ENCODE data around the gene AVP.

Gene AVP

DNA sequence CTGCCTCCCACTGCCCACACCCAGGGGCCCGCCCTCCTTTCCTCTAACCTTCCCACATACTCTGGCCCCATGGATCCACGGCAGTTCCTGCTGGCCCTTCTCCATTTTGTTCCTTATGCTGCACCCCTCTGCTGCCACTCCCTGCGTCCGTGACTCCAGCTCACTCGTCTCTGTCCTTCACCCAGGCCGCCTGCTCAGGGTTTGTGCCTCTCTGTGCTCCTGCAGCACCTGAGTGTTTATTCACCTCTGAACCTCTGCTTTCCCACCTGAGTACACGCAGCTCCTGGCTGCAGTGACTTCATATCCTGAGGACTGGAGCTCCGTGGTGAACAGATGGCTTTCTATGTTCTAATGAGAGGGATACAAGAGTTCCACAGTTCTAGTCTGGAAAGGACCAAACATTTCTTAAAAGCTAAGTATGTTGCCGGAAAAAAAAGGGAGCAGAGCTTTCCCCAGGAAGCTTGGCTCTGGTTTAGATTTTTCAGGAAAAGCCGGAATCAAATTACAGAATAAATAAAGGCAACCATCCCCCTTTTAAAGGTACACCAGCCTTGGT, 42.6 kb downstream of the AVP start:
- no peak for TF ChIP-seq ZNF8 (CRISPR knock-in tag; IDR thresholded peaks at IDR 0.05)
- no peak for TF ChIP-seq CSDC2 (CRISPR knock-in tag; IDR thresholded peaks at IDR 0.05)
- no peak for TF ChIP-seq TCF4 (CRISPR knock-in tag; IDR thresholded peaks at IDR 0.05; ENCODE audit: borderline replicate concordance)
- TF ChIP-seq BACH2 (CRISPR knock-in tag; IDR thresholded peaks at IDR 0.05; ENCODE audit: borderline replicate concordance) = no peak
- TF ChIP-seq ISL1 (CRISPR knock-in tag; IDR thresholded peaks at IDR 0.05) = no peak
- no peak for TF ChIP-seq CREB5 (CRISPR knock-in tag; IDR thresholded peaks at IDR 0.05; ENCODE audit: low read depth)
- no peak for TF ChIP-seq ZNF565 (CRISPR knock-in tag; conservative IDR thresholded peaks at IDR 0.05; ENCODE audit: low read depth)
- no peak for TF ChIP-seq ARNTL (CRISPR knock-in tag; IDR thresholded peaks at IDR 0.05; ENCODE audit: borderline replicate concordance, low read depth)
- TF ChIP-seq ZC3H10 (CRISPR knock-in tag; IDR thresholded peaks at IDR 0.05) = no peak
- no peak for TF ChIP-seq SNAI2 (CRISPR knock-in tag; IDR thresholded peaks at IDR 0.05)
- TF ChIP-seq TSHZ2 (CRISPR knock-in tag; IDR thresholded peaks at IDR 0.05) = no peak
- no peak for TF ChIP-seq POU6F1 (CRISPR knock-in tag; IDR thresholded peaks at IDR 0.05; ENCODE audit: borderline replicate concordance, low read depth)
- no peak for TF ChIP-seq PPARA (CRISPR knock-in tag; IDR thresholded peaks at IDR 0.05; ENCODE audit: borderline replicate concordance)
- TF ChIP-seq CSRNP3 (CRISPR knock-in tag; IDR thresholded peaks at IDR 0.05) = no peak
- no peak for TF ChIP-seq TOX (CRISPR knock-in tag; IDR thresholded peaks at IDR 0.05; ENCODE audit: borderline replicate concordance)
- TF ChIP-seq OSR1 (CRISPR knock-in tag; IDR thresholded peaks at IDR 0.05) = no peak
- TF ChIP-seq ZFP30 (CRISPR knock-in tag; IDR thresholded peaks at IDR 0.05) = no peak
- no peak for TF ChIP-seq ZNF70 (CRISPR knock-in tag; IDR thresholded peaks at IDR 0.05)
- no peak for ATAC-seq

- TF ChIP-seq RARB (CRISPR knock-in tag; IDR thresholded peaks at IDR 0.05) = no peak
- TF ChIP-seq OSR1 (CRISPR knock-in tag; IDR thresholded peaks at IDR 0.05) = no peak
- TF ChIP-seq TSHZ2 (CRISPR knock-in tag; IDR thresholded peaks at IDR 0.05) = no peak
- TF ChIP-seq ZC3H10 (CRISPR knock-in tag; IDR thresholded peaks at IDR 0.05) = no peak
- TF ChIP-seq ZFP30 (CRISPR knock-in tag; IDR thresholded peaks at IDR 0.05) = no peak
- TF ChIP-seq ZNF565 (CRISPR knock-in tag; conservative IDR thresholded peaks at IDR 0.05; ENCODE audit: low read depth) = no peak
- ATAC-seq = no peak
Measured at GRCh38 chr20:3040086-3040485, 44.4 kb downstream of the AVP start.

DNA sequence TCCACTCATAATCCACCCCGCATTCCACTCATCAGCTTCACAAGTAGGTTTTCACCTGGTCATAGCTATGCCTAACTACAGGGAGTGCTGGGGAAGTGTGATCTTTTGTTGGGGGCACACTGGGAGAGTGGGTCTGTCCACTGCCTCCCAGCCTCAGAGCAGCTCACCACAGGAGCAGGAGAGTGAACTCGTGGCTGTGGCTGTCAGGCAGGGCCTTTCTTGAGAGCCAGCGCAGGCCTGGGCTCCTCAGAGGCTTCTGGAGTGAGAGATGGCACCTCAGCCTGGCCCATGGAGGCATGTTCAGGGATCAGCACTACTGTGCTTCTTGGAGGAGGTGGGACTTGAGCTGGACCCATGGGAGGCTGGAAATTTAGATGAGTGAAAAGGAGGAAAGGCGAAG, 45.1 kb downstream of the AVP start:
- TF ChIP-seq ISL1 (CRISPR knock-in tag; IDR thresholded peaks at IDR 0.05) = no peak
- TF ChIP-seq ZFP30 (CRISPR knock-in tag; IDR thresholded peaks at IDR 0.05) = no peak
- no peak for TF ChIP-seq TSHZ2 (CRISPR knock-in tag; IDR thresholded peaks at IDR 0.05)
- no peak for TF ChIP-seq RARB (CRISPR knock-in tag; IDR thresholded peaks at IDR 0.05)
- no peak for TF ChIP-seq CSRNP3 (CRISPR knock-in tag; IDR thresholded peaks at IDR 0.05)
- no peak for TF ChIP-seq PATZ1 (CRISPR knock-in tag; IDR thresholded peaks at IDR 0.05; ENCODE audit: borderline replicate concordance)
- no peak for ATAC-seq
